CD4-positive, alpha-beta T cell (primary cell): ENCODE measurements around the gene POP4. TPM values are rescaled to one million over a fixed set of nuclear protein-coding genes. Genes with fewer than 3 reads are reported as not detected.
A peak's percentile ranks its signal among the peaks of the same experiment; 100 is the strongest.
"Not testable (repeated sequence)": the region's sequence is repeated elsewhere in the genome, so short reads cannot be mapped to it uniquely, and the experiment has no call there.

Source experiments
- ATAC-seq: fragments of 200-7000 bp; cut with Tn5 transposase; one replicate; pipeline ENCODE4 v1.10.0; 2022; ENCODE audit warnings: mild to moderate bottlenecking; ENCODE audit not compliant: poor library complexity
- CTCF ChIA-PET: fragments of 350-600 bp; sonication (Branson Sonifier 250); formaldehyde crosslinking; loops from one replicate; lab custom pipeline; 2021; ENCODE audit warnings: antibody characterized with exemption, inconsistent platforms; lab: Charles Lee
- POLR2A ChIA-PET: fragments of 350-600 bp; sonication (Branson Sonifier 250); formaldehyde crosslinking; loops from one replicate; lab custom pipeline; 2021; ENCODE audit warnings: antibody characterized with exemption, inconsistent platforms; lab: Charles Lee
- DNase-seq, 14 experiments: peaks; one replicate each; pipeline ENCODE4 v3.0.0-alpha.2; 2013 to 2020; ENCODE audit warnings: mixed read lengths in 2 of 14
- H3K27ac ChIP-seq, 2 donors: one replicate each; pipeline versions ENCODE4 v1.5.1 to v1.7.0; 2013; ENCODE audit warnings: low read length in 2 of 2, low read depth in 1 of 2, mild to moderate bottlenecking in 1 of 2
- H3K27me3 ChIP-seq, 2 experiments: 1 replicate in 1 of 2; 2 replicates in 1 of 2; pipeline versions ENCODE4 v1.6.1 to v1.7.0; 2013; ENCODE audit warnings: low read length in 2 of 2, control low read depth in 1 of 2, mild to moderate bottlenecking in 1 of 2, moderate library complexity in 1 of 2; ENCODE audit not compliant: insufficient read depth in 2 of 2, control insufficient read depth in 1 of 2
- H3K36me3 ChIP-seq: one replicate; pipeline ENCODE4 v1.6.1; 2013; ENCODE audit warnings: low read length, control low read depth; ENCODE audit not compliant: insufficient read depth
- H3K4me1 ChIP-seq: one replicate; pipeline ENCODE4 v1.6.1; 2013; ENCODE audit warnings: low read length, control low read depth; ENCODE audit not compliant: insufficient read depth
- H3K4me3 ChIP-seq: one replicate; pipeline ENCODE4 v1.5.1; 2013; ENCODE audit warnings: mild to moderate bottlenecking, low read length, moderate library complexity
- H3K9me3 ChIP-seq, 2 experiments: 1 replicate in 1 of 2; 2 replicates in 1 of 2; pipeline versions ENCODE4 v1.6.1 to v1.7.0; 2013; ENCODE audit warnings: low read length in 2 of 2, mild to moderate bottlenecking in 2 of 2, control low read depth in 1 of 2, moderate library complexity in 1 of 2; ENCODE audit not compliant: control insufficient read depth in 1 of 2, insufficient read depth in 1 of 2
- H3K27ac Mint-ChIP-seq: one replicate; pipeline ENCODE4 v1.8.0; 2020; ENCODE audit warnings: mixed read lengths
- H3K27me3 Mint-ChIP-seq: one replicate; pipeline ENCODE4 v1.8.0; 2021; ENCODE audit warnings: mixed read lengths
- H3K36me3 Mint-ChIP-seq: one replicate; pipeline ENCODE4 v1.8.0; 2021; ENCODE audit warnings: low read depth, mixed read lengths
- H3K4me1 Mint-ChIP-seq: one replicate; pipeline ENCODE4 v1.8.0; 2021; ENCODE audit warnings: low read depth, mixed read lengths
- H3K4me3 Mint-ChIP-seq: one replicate; pipeline ENCODE4 v1.8.0; 2020; ENCODE audit warnings: mild to moderate bottlenecking, mixed read lengths
- H3K9me3 Mint-ChIP-seq: one replicate; pipeline ENCODE4 v1.8.0; 2020; ENCODE audit warnings: mixed read lengths
- intact Hi-C, 2 experiments: fragments of 100-400 bp; cut with DNase I in 1 of 2; cut with micrococcal nuclease in 1 of 2; formaldehyde crosslinking; loops; one replicate each; pipeline versions ENCODE4 v1.15.1 to v1.9.0; 2023 to 2025; cut with DNase I, micrococcal nuclease
- polyA plus RNA-seq, 2 donors: library from polyadenylated mRNA; unstranded; fragments of 120-200 nt; gene quantifications; one replicate each; pipeline ENCODE4 v1.2.1, GENCODE V29; 2013
- total RNA-seq, 174 experiments: library from RNA in 2 of 174; stranded (reverse) in 2 of 174; gene quantifications; one replicate each; pipeline ENCODE4 v1.2.3 and lab custom pipeline; 2021 to 2026
- TF ChIP-seq, protein P1 (sequence below): fragments of 200-600 bp; IDR thresholded peaks from one replicate; pipeline ENCODE4 v1.8.0; 2022; ENCODE audit warnings: antibody characterized with exemption, mild to moderate bottlenecking

The POP4 gene
- 10 to 100 TPM; 40.5 to 42.0 TPM for total RNA-seq
- 60.4 TPM for polyA plus RNA-seq (2013, experiment 1 of 2)
- 61.0 TPM for polyA plus RNA-seq (2013, experiment 2 of 2)
- 21.9 to 103 (median 37.4) reads per million in 172 experiments for total RNA-seq (lab: John Stamatoyannopoulos, UW)

DNA sequence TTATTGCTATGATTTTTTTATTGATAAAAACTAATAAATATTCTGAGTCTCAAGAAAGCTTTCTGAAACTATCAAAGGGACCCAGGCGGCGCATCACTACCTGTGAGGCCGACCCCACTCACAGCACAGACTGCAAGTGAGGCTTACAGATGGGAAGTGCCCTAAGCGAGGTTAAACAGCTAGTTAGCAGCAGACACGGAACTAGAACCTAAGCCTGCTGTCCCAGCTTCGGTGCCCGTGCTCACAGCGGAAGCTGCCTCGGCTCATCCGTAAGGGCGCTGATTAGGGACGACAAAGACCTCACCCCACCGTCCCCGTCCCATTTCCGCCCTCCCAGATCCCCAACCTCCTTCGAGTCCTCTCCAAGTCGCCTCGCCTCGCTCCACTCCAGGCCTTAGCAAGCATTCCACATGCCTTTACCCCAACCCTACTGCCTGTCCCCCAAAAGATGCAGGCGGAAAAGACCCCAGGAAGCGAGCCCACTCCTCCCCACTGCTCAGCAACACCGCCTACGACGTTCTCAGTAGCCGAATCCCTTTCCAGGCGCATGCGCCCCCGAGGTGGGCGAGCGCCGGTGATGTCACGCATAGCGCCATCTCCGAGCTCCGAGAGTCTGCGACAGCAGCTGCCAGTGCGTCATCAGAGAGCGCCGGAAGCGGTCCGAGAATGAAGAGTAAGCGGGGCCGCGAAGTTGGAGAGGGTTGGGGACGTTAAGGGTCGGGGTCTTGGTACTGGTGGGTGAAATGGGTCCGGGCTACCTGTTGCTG is at the start of gene POP4:
Gene POP4, plus strand, starts transcription at position 631 of the 767 bp plus-strand sequence. Its CDS starts 36 bp downstream, at position 667.
- peak; percentile 95 to 99 (median 98) for DNase-seq
- peaks cover 38% of the 10 kb centered on the region for H3K36me3 Mint-ChIP-seq
- CTCF ChIA-PET: interaction anchor here (0.6 to 3.8 kb wide), 6 partner anchors 59 to 110 kb away, joined by 3 to 39 read pairs (median 7); partner anchors contain the start of gene PLEKHF1
- TF ChIP-seq, protein P1, sequence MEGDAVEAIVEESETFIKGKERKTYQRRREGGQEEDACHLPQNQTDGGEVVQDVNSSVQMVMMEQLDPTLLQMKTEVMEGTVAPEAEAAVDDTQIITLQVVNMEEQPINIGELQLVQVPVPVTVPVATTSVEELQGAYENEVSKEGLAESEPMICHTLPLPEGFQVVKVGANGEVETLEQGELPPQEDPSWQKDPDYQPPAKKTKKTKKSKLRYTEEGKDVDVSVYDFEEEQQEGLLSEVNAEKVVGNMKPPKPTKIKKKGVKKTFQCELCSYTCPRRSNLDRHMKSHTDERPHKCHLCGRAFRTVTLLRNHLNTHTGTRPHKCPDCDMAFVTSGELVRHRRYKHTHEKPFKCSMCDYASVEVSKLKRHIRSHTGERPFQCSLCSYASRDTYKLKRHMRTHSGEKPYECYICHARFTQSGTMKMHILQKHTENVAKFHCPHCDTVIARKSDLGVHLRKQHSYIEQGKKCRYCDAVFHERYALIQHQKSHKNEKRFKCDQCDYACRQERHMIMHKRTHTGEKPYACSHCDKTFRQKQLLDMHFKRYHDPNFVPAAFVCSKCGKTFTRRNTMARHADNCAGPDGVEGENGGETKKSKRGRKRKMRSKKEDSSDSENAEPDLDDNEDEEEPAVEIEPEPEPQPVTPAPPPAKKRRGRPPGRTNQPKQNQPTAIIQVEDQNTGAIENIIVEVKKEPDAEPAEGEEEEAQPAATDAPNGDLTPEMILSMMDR: no peak
- H3K4me1 ChIP-seq: peaks cover 32% of the 10 kb centered on the region
- peak within 1 kb of the TSS; percentile 98 to 100 for H3K27ac ChIP-seq
- POLR2A ChIA-PET: interaction anchor here (0.5 to 8.4 kb wide), 47 partner anchors 9 to 1812 kb away, joined by 3 to 276 read pairs (median 5); partner anchors contain the start of genes C19orf12, PLEKHF1 and URI1
- peaks cover 23% of the 10 kb centered on the region for H3K36me3 ChIP-seq
- peaks cover 41% of the 10 kb centered on the region for H3K4me1 Mint-ChIP-seq
- H3K27ac Mint-ChIP-seq: peak within 1 kb of the TSS; percentile 99
- H3K9me3 Mint-ChIP-seq: no peaks in the 10 kb centered on the region
- intact Hi-C loops: loop anchor here (2.0 to 10.0 kb wide), 6 partner anchors 59 to 394 kb away; partner anchors contain the start of genes PLEKHF1 (in 1 of the 2), UQCRFS1 (in 1 of the 2) and URI1 (in 1 of the 2)
- no peaks in the 10 kb centered on the region for H3K27me3 ChIP-seq
- H3K4me3 ChIP-seq: peak within 1 kb of the TSS; percentile 97
- peak within 1 kb of the TSS; percentile 98 for H3K4me3 Mint-ChIP-seq
- no peaks in the 10 kb centered on the region for H3K9me3 ChIP-seq
- peak; percentile 84 for ATAC-seq
- H3K27me3 Mint-ChIP-seq: no peaks in the 10 kb centered on the region

DNA sequence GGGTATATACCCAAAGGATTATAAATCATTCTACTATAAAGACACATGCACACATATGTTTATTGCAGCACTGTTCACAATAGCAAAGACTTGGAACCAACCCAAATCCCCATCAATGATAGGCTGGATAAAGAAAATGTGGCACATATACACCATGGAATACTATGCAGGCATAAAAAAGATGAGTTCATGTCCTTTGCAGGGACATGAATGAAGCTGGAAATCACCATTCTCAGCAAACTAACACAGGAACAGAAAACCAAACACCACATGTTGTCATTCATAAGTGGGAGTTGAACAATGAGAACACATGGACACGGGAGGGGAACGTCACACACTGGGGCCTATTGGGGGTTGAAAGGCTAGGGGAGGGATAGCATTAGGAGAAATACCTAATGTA is 47.0 kb upstream of the POP4 start:
- peaks cover 27% of the 10 kb centered on the region for H3K27me3 Mint-ChIP-seq
- H3K9me3 ChIP-seq: peaks cover 9 to 17% of the 10 kb centered on the region in 2 experiments
- ATAC-seq, intact Hi-C loops, H3K27ac Mint-ChIP-seq, CTCF ChIA-PET, H3K4me1 ChIP-seq, H3K4me3 Mint-ChIP-seq, DNase-seq, H3K4me1 Mint-ChIP-seq, H3K4me3 ChIP-seq, H3K27me3 ChIP-seq, H3K27ac ChIP-seq, H3K36me3 Mint-ChIP-seq, POLR2A ChIA-PET, H3K36me3 ChIP-seq: not testable (repeated sequence)
- H3K9me3 Mint-ChIP-seq: peaks cover 16% of the 10 kb centered on the region

GRCh38 chr19:29559743-29560142 is 46.3 kb upstream of the POP4 start:
- Histone ChIP-seq H3K36me3 (no peaks in the 10 kb centered on the region), H3K4me1 (no peaks in the 10 kb centered on the region), H3K4me3 (no peak overlapping the region), H3K27me3 (peaks cover 2 to 4% of the 10 kb centered on the region in 2 experiments), H3K27ac (no peak overlapping the region), H3K9me3 (peaks cover 9 to 17% of the 10 kb centered on the region in 2 experiments)
- intact Hi-C loops: no loop called here
- Mint-ChIP-seq H3K27me3 (peaks cover 26% of the 10 kb centered on the region), H3K27ac (no peak overlapping the region), H3K9me3 (peaks cover 10% of the 10 kb centered on the region), H3K4me1 (no peaks in the 10 kb centered on the region), H3K36me3 (no peaks in the 10 kb centered on the region), H3K4me3 (no peak overlapping the region)
- TF ChIP-seq, protein P1: no peak
- no peak for DNase-seq
- POLR2A ChIA-PET: no interaction called here
- ATAC-seq: no peak
- CTCF ChIA-PET: no interaction called here
